Measurements from ENCODE around the gene NAIF1.
"Not testable (repeated sequence)": the region's sequence is repeated elsewhere in the genome, so short reads cannot be mapped to it uniquely, and the experiment has no call there.

The NAIF1 gene

DNA sequence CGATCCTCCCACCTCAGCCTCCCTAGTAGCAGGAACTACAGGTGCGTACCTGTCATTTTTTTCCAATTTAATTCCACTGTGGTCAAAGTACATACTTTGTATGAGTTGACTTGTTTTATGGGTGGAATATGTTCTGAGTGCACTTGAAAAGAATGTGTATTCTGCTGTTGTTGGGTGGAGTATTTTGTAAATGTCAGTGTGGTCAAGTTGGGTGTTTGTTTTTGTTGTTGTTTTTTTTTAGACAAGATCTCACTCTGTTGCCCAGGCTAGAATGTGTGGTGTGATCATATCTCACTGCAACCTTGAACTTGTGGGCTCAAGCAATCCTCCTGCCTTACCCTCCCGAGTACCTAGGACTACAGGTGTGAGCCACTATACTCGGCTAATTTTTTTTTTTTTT lies 18.8 kb upstream of the NAIF1 start:
- no peak for DNase-seq (ENCODE audit: low spot score)

DNA sequence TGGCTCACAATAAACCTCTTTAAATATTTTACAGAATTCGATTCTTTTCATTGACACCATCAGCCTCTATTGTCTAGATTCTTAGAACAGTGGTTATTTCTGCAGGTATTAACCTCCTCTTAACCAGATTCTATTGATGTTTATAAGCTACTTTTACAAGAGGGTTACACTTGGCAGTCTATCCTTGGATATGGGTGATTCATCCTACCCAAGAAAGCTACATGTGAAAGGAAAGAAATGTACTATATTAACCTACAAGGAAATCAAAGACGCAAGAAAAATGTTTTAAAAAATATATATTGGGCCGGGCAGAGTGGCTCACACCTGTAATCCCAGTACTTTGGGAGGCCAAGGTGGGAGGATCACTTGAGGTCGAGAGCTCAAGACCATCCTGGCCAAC lies 17.6 kb upstream of the NAIF1 start:
- no peak for DNase-seq (ENCODE audit: low spot score)

DNA sequence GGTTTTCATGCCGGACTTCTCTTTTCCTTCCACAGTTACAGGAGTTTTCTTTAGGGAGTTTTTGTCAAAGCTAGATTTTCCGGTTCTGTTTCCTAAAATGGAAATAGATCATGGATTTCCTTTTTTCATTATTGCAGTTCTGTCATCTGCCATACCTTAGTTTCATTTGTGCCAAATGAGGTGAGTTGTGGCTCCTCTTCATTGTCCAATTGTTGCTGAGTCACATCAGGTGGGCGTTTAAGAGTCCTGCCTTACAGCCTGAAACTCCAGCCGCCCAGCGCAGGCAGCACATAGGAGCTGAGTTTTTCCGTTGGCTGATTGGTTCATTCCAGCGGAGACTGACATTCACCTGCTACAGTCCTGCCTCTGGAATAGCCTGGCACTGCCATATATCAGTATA lies 15.0 kb upstream of the NAIF1 start:
- DNase-seq (ENCODE audit: low spot score): no peak

DNA sequence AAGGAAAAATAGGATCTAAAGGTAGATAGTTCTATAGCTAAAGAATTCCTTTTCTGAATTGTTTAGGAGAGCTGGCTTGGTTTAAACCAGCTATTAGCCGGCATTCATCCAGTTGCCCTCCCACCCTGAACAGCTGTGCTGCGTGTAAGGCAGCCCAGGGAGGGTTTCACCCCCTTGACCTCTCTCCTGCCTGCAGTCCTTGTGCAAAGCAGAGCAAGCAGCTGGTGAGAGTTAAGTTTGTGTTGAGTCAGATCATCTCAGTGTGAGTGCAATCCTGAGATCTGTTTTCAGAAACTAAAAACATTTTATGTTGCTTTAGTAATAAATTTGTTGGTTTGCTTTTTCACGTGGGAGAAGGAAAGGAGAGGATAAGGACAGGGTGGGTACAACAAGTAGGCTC lies 13.9 kb upstream of the NAIF1 start:
- no peak for DNase-seq (ENCODE audit: low spot score)

DNA sequence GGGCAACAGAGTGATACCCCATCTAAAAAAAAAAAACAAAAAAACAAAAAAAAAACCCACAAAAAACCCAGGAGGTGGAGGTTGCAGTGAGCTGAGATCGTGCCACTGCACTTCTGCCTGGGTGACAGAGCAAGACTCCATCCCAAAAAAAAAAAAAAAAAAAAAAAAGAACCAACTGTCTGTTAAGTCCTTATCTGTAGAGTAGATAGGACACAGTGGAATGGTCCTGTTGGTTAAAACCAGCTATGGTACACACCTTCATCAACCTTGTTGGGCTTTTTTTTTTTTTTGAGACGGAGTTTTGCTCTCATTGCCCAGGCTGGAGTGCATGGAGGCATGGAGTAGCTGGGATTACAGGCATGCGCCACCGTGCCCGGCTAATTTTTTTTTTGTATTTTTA lies 13.1 kb upstream of the NAIF1 start:
- DNase-seq (ENCODE audit: low spot score): no peak

DNA sequence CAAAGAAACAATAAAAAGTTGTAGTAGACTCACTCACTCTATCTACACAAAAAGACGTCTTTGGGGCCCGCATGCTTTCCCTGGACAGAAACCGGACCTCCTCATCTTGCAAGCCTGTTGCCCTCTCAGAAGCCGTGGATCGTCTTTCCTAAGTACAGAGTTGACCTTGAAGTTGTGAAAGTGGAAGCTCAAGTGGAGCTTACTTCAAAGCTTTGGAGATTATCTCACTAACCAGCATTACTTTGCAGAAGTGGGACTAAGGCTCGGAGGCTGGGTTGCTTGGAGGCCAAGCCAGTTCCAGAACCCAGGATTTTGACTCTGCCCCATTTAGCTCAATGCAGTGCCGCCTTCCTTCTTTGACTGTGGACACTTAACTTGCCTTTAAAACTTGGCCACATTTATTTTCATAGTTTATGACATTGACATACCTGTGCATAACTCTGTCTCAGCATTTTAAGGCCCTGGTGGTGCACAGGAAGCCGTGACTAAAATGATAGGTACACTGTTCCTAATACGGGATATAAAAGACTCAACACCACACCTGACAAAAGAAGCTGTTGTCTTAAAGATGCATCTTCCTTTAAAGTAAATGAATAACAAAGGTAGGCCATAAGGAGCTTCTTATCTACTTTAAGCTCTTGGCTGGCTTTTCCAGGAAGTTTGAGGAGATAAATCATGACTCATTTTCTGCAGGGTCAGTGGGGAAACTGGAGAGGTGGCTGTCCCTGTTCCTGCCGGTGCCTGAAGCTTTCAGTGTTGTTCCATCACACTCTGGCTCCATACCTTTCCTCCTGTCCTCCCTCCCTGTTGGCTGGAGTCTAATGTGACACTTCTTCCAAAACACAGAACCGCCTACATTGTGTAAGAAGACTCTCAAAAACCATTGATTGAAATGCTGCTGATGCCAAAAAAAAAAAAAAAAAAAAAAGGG lies 11.6 kb upstream of the NAIF1 start:
- DNase-seq (ENCODE audit: low spot score): no peak

DNA sequence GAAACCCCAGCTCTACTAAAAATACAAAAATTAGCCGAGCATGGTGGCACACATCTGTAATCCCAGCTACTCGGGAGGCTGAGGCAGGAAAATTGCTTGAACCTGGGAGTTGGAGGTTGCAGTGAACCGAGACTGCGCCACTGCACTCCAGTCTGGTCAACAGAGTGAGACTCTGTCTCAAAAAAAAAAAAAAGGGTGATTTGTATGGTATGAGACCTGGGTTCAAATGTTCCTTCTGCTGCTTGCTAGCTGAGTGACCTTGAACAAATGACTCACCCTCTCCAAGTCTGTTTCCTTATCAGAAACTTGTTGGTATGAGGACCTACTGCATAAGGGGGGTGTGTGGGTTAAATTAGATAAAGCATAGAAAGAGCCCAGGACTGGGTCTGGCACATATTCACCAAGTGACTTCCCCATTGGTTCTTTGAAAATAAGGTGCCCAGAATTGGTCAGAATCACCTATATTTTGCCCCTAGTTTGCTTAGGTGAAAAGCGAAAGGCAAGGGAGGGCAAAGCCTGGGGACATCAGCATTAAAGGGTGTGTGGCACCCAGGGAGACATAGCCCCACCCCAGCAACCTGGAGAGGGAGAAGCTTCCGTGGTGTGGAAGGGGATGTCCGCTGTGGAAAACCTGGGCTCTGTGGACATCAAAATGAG lies 10.9 kb upstream of the NAIF1 start:
- no peak for DNase-seq (ENCODE audit: low spot score)

DNA sequence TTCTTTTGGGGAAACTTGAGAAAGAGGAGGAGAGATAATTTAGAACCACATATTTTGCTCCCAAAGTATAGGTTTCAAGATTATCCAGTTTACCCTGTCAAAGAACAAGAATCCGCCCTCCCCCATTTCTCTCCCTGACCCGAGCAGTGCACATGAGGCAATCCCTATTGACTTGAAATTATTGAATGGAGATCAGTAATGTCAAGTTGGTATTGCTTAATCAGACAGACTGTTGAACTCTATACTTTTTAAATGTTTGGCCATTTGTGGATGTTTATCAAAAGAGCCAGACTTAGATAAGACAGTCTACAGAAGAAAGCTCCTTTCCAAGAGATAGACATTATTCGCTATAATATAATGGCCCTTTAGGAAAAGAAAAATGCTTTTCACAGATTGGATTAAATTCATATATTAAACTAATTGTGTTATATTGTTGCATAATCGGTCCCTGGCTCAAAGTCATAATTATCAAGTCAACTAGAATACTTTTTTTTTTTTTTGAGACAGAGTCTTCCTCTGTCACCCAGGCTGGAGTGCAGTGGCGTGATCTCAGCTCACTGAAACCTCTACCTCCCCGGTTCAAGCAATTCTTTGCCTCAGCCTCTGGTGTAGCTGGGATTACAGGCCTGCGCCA lies 6.2 kb upstream of the NAIF1 start:
- no peak for DNase-seq (ENCODE audit: low spot score)

DNA sequence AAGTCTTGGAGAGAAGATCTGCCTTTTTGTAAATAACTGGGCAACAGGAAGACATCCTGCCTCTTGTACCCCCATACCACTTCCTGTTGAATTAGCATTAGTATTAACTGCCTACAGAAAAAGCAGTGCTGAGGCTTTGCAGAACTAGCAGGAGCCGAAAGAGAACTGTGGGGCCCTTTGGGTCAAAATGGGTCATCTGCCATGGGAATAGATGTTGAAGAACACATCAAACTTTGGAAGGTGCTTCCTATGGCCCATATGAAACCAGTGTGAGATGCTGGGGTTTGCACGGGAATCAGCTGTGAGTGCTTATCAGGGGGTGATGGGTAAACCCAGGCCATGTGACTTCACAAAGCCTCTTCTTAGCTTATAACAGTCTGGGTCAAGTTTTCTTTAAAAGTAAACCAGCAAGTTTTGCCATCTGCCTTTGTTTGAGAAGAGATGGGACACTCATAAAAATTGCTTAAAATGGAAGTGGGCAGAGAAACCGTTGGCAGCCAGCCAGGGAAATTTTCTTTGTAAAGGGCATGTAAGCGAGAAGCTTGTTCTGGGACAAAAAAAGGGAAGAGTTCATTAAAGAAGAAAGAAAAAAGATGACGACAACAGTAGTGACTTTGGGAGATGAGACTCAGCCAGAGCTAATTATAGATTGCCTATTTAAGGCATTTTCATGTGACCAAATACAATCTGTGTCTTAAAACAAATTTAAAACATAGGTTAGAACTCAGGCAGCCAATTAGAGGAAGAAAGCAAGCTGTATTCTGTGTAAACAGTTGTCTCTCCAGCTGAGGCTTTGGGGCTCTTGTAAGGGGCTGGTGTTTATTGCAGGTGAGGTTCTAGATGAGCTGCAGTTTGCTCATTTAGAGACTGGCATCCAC lies 5.3 kb upstream of the NAIF1 start:
- DNase-seq (ENCODE audit: low spot score): peak; percentile 75

DNA sequence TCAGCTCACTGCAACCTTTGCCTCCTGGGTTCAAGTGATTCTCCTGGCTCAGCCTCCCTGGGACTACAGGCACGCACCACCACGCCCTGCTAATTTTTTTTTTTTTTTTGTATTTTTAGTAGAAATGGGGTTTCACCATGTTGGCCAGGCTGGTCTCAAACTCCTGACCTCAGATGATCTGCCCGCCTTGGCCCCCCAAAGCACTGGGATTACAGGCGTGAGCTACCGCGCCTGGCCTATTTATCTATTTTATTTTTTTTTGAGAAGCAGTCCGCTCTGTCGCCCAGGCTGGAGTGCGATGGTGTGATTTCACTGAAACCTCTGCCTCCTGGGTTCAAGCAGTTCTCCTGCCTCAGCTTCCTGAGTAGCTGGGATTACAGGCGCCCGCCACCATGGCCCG lies 4.4 kb upstream of the NAIF1 start:
- not testable (repeated sequence) for DNase-seq (ENCODE audit: low spot score)

DNA sequence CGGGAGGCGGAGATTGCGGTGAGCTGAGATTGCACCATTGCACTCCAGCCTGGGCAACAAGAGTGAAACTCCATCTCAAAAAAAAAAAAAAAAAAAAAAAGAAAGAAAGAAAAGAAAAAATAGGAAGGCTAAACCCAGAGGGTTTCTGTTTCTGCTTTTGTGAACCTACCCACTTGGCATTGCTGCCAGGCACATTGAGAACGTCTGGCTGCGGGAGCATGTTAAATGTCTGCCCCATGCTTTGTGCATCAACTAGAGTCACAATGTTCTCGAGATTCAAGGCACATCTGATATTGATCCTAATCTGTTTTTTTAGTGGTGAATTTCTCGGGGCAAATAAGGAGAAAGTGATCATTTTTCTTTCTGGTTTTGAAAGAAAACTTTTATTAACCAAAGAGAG lies 3.8 kb upstream of the NAIF1 start:
- DNase-seq (ENCODE audit: low spot score): no peak

DNA sequence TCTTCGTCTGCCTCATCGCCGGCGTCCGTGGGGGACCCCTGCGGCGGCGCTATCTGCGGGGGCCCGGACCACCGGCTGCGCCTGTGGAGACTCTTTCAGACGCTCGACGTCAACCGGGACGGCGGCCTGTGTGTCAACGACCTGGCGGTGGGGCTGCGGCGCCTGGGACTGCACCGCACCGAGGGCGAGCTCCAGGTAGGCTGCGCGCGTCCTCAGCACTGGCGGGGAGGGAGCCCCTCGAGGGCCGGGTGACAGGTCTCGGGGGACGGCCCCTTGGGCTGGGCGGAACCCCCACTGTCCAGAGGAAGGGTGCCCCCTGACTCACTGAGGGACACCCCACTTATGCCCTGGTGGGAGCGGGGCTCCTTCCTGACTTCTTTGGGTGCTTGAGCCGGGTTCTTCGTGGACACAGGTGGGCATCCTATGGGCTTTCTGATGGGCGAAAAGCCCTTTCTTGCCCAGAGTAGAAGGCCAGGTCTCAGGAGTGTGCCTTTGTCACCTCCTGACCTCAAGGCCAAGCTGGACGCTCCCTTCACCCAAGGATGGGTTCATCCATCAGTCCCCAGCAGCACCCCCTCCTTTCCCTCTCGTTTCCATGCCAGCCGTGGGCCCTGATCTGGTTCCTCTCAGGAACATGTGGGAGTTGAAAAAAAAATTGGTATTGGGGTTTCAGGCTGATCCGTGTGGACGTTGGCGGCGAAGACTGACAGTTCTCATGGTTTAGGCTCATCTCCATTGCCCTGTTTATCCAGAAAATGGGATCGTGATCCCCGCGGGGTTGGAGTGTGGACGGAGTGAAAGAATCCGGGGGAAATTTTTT lies 1.5 kb upstream of the NAIF1 start:
- no peak for DNase-seq (ENCODE audit: low spot score)

DNA sequence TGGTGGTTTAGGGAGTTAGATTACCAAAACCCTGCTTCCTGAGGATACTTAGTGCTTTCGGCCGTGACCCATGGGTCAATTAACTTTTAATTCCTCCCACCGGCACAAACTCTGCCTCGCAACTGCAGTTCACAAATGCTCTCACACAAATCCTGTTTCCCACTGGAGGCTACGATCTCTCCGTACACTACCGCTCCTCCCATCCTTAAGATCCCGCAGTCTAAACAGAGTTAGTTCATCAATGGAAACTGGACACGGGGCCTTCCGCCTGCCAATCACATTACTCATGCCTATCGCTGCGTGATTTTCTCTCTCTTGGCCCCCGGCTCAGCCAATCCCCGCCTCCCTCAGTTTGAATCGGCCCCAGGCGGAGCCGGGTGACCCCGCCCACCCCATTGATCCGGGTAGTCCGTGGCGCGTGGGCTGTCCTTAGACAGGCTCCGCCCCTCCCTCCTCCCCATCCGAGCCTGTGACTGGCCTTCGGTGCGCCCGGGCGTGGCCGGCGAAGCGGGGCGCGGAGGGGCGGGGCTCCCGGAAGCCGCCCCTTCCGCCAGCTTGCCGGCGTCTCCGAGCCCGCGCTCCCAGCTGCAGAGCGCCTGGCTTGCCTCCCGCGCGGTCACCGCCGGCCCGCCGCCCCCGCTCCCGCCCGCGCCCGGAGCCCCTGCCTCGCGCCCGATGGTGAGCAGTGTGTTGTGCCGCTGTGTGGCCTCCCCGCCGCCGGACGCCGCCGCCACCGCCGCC lies 695 bp upstream of the NAIF1 start, which contains the start of gene SLC25A25:
Gene SLC25A25, plus strand, starts transcription at position 588 of the 741 bp plus-strand sequence. Its CDS starts 88 bp downstream, at position 676.
- peak; percentile 100 for DNase-seq (ENCODE audit: low spot score)

DNA sequence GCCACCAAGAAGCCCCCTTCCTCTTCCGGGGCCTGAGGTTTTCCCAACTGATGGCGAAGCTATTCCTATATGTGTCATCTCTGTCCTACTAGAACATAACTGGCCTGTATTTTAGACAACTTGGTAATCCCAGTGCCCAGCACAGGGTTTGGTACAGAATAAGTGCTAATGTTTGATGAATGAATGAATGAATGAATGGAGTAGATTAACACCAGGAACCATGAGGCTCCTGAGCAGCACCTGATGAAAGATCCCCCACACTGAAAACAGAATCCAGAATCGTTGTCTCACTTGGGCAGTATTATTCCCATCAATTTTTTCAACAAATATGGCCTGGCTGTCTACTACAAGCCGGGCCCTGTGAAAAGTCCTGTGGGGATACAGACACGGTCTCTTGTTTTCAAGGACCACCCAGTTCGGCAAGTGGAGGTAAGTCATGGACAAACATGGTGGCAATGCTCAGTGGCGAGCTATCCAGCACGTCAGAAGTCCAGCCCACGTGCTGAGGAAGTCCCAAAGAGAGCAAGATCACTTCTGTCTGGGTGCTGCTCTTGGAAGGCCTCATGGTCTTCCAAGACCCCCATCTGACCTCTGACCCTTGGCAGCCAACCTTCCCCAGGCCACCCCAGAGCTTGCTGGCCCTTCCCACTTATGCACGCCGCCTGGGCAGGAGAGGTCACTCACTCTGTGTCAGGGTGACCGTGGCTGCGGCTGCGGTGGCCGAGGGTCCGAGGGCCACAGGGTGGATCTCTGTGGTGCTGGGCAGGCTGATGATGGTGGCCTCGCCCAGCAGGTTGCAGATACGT lies 1.0 kb downstream of the NAIF1 start:
- DNase-seq (ENCODE audit: low spot score): no peak

DNA sequence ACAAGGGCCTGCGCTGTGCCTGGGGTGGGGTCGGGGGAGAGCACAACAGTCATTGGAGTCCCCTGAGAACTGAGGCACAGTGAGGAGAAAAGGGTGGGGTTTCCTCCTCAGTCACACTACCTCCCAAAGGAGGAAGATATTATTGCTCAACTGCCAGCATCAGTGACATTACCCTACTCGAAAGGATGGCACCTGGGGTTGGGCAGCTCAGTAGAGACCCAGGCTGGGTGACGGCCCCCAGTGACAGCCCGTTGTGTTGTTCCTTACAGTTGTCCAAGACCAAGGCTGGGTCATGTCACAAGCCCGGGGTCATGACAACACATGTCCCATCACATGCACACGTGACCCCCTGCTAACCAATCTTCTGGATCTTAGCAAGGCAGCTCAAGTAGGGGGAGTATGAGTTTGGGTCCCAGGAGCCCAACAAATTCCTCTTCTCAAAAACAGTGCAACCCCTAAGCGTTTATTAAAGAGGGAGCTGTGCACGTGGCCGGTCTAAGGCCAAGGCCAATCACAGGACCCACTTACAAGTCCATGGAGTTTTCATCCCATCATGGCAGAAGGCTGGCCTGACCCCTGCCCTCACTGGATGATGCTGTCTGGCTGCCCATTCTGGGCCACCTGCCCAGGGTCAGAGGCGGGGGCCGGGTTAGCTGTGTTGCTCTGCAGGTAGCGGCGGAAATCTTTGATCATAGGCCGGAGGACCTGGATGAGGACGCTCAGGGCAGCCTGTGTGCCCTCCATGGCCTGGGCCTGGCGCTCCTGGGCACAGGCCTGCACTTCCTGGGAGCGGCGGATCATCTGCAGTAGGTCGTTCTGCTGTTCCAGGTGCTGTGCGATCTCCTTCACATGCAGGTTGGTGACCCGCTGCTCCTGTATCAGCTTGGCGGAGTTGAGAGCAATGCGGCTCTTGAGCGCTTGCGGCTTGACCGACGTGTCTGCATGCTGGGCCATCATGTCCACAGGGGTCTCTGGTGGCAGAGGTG lies 4.0 kb downstream of the NAIF1 start:
- DNase-seq (ENCODE audit: low spot score): no peak

DNA sequence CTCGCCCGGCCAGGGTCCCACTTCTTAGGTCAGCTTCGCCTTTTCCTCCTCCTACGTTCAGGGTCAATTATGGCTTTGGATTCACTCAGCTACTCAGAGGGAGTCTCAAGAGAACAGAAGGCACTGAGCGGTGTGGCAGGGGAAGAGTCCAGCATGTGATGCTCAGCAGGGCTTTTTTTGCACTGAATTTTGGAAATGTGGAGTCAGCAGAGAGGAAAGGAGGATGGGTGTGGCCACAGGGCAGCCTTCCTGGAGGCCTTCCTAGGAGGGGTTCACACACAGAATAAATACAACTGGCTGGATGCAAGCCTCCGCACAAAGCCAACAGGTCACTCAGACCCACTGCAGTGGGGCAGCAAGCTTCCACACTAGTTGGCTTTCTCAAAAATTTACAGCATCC lies 4.8 kb downstream of the NAIF1 start:
- DNase-seq (ENCODE audit: low spot score): no peak

DNA sequence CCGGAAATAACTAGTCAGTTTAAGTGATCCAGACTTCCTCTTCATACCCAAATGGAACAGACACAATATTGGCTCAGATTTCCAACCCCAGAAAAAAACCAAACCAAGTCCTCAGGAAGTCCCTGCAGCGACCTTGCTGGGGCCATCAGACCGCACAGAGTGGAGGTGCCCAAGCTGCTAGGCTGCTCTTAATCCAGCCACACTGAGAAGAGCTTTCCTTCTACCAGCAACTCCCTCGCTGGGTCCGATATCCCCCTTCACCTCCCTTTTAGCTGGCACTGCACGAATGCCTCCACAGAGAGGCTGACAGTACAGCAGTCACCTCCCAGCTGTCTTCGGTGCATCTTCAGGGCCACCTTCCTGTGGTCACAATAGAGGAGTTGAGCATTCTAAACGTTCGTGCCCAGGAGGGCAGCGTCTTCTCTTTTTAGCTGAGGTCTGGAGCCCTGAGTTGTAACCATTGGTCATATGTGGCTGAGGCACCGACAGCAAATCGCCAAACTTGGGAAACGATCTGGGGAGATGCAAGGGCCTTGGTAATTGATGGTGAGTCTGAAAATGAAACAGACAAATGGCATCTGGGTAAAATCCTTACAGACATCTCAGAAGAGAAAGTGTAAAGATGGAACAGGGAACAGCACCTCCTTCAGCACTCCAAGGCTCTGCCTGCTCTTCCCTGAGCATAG lies 5.7 kb downstream of the NAIF1 start:
- no peak for DNase-seq (ENCODE audit: low spot score)
